Measurements from ENCODE around the gene ZDHHC19.
A peak's percentile ranks its signal among the peaks of the same experiment; 100 is the strongest.

Gene ZDHHC19

DNA sequence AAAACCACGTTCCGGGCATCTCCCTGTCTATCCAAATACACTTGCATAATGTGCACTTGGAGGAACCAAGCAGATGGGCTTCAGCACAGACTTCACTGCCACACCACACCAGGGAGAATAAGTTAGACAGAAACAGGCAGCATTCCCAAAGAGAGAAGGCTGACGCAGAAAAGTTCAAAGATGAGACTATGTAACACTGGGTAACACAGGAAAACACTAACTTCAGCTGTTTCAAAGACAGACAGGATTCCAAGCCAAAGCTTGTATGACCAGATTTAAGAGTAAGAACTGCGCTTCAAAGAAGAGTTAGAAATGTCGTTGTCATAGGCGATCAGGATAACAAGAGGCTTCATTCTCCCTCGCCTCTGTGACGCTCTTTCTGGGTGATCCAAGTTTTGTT is 25.0 kb upstream of the ZDHHC19 start:
- no peak overlapping the region for H2BK120ac ChIP-seq (ENCODE audit: low read depth, low read length)
- DNase-seq (ENCODE audit: low spot score), result no peak
- no peak overlapping the region for H3K9ac ChIP-seq (ENCODE audit: low read depth, low read length, poor library complexity)
- H3K79me1 ChIP-seq (ENCODE audit: low read depth, low read length), result no peaks in the 10 kb centered on the region
- no peak overlapping the region for H3K14ac ChIP-seq (ENCODE audit: low read length)
- no peak overlapping the region for H2BK12ac ChIP-seq (ENCODE audit: low read length)
- no peak overlapping the region for H4K91ac ChIP-seq (ENCODE audit: low read depth, low read length, poor library complexity)
- H3K4me1 ChIP-seq (ENCODE audit: control insufficient read depth in 2 of 2, insufficient read depth in 1 of 2, low read depth in 1 of 2, low read length in 2 of 2), result no peaks in the 10 kb centered on the region
- no peak overlapping the region for H3K4ac ChIP-seq (ENCODE audit: low read length)
- no peak overlapping the region for H3K27ac ChIP-seq (replicated peaks; ENCODE audit: low read length)
- WGBS, 2 donors (ENCODE audit: extremely low coverage in 2 of 2, insufficient read length in 2 of 2, insufficient replicate concordance in 1 of 2), result no CpG with 5 or more reads among the region's 8 CpGs
- H3K18ac ChIP-seq (ENCODE audit: low read length), result no peak overlapping the region
- no peak overlapping the region for H2BK15ac ChIP-seq (ENCODE audit: low read length)
- H3K4me3 ChIP-seq (ENCODE audit: low read length in 2 of 2), result no peak overlapping the region
- H2AFZ ChIP-seq (ENCODE audit: low read length), result no peak overlapping the region
- H4K8ac ChIP-seq (ENCODE audit: low read depth, low read length), result no peak overlapping the region
- no peaks in the 10 kb centered on the region for H3K27me3 ChIP-seq (ENCODE audit: control insufficient read depth in 3 of 3, insufficient read depth in 3 of 3, low read depth in 1 of 3, low read length in 3 of 3)
- H2AK5ac ChIP-seq (ENCODE audit: low read depth, low read length), result no peak overlapping the region
- no peak overlapping the region for H3K23ac ChIP-seq (ENCODE audit: low read depth, low read length, poor library complexity)
- peaks cover 7 to 33% of the 10 kb centered on the region in 2 donors for H3K36me3 ChIP-seq (replicated peaks in 1 of 2; ENCODE audit: control insufficient read depth in 2 of 2, insufficient read depth in 2 of 2, low read length in 2 of 2)
- no peak overlapping the region for H3K4me2 ChIP-seq (ENCODE audit: insufficient read depth, low read length, poor library complexity, severe bottlenecking)
- no peak overlapping the region for H2BK5ac ChIP-seq (ENCODE audit: low read length)
- no peaks in the 10 kb centered on the region for H3K9me3 ChIP-seq (replicated peaks in 1 of 2; ENCODE audit: control insufficient read depth in 2 of 2, insufficient read depth in 1 of 2, low read depth in 1 of 2, low read length in 2 of 2)

DNA sequence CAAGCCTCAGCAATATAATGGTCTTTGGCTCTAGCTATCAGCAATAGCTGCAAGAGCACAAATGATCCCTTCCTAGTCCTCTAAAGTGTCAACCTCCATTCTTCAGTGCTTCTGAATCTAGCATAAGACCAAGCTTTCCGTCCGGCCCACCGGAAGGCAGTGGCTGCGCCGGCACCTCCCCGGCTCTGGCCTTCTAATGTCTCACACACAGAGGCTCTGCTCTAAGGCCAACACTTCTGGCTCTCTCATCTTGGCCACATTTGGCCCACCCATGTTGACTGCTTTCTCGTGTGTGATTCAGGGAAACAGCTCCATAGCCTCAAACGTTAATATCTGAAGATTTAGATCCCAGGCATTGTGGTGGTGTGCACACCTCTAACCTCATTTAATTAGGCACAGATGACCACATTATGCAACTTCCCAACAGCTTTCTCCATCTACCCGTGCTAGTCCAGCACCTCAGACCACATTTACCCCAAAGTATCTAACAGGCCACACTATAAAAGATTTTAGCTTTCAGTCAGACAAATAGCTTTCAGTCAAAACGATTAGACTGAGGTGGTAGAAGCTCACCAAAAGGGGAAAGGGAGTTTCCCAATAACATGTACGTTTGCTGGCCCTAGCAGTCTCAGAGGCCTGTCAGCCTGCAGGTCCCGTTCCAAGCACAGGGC is 24.4 kb upstream of the ZDHHC19 start:
- no peak overlapping the region for H3K4me3 ChIP-seq (ENCODE audit: low read length in 2 of 2)
- WGBS, 2 donors (ENCODE audit: extremely low coverage in 2 of 2, insufficient read length in 2 of 2, insufficient replicate concordance in 1 of 2), result no CpG with 5 or more reads among the region's 12 CpGs
- no peak overlapping the region for H3K9ac ChIP-seq (ENCODE audit: low read depth, low read length, poor library complexity)

DNA sequence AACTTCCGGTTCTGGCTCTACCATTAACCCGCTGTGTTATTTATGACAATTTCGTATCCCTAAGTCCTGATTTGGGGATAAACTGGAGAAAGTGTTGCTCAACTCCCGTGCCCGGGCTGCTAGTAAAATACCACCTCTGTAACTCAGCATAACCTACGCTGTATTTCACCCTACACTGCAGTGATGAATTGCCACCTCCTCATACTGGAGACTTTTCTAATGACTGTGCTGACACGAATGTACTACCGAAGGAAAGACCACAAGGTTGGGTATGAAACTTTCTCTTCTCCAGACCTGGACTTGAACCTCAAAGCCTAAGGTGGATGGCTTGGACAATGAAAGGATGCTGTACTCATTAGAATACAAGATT is 21.7 kb upstream of the ZDHHC19 start:
- Histone ChIP-seq H2AFZ (ENCODE audit: low read length) (no peak overlapping the region), H3K14ac (ENCODE audit: low read length) (no peak overlapping the region), H2AK5ac (ENCODE audit: low read depth, low read length) (no peak overlapping the region), H2BK15ac (ENCODE audit: low read length) (no peak overlapping the region), H3K27me3 (ENCODE audit: control insufficient read depth in 3 of 3, insufficient read depth in 3 of 3, low read depth in 1 of 3, low read length in 3 of 3) (no peaks in the 10 kb centered on the region), H3K27ac (replicated peaks; ENCODE audit: low read length) (no peak overlapping the region), H3K9ac (ENCODE audit: low read depth, low read length, poor library complexity) (no peak overlapping the region), H3K4me2 (ENCODE audit: insufficient read depth, low read length, poor library complexity, severe bottlenecking) (no peak overlapping the region), H2BK5ac (ENCODE audit: low read length) (no peak overlapping the region), H3K4me1 (ENCODE audit: control insufficient read depth in 2 of 2, insufficient read depth in 1 of 2, low read depth in 1 of 2, low read length in 2 of 2) (no peaks in the 10 kb centered on the region), H4K91ac (ENCODE audit: low read depth, low read length, poor library complexity) (no peak overlapping the region), H3K9me3 (replicated peaks in 1 of 2; ENCODE audit: control insufficient read depth in 2 of 2, insufficient read depth in 1 of 2, low read depth in 1 of 2, low read length in 2 of 2) (no peaks in the 10 kb centered on the region), H3K79me1 (ENCODE audit: low read depth, low read length) (no peaks in the 10 kb centered on the region), H3K4me3 (ENCODE audit: low read length in 2 of 2) (no peak overlapping the region), H2BK12ac (ENCODE audit: low read length) (no peak overlapping the region), H2BK120ac (ENCODE audit: low read depth, low read length) (no peak overlapping the region), H3K36me3 (replicated peaks in 1 of 2; ENCODE audit: control insufficient read depth in 2 of 2, insufficient read depth in 2 of 2, low read length in 2 of 2) (peaks cover 4 to 12% of the 10 kb centered on the region in 2 donors), H3K18ac (ENCODE audit: low read length) (no peak overlapping the region), H4K8ac (ENCODE audit: low read depth, low read length) (no peak overlapping the region), H3K23ac (ENCODE audit: low read depth, low read length, poor library complexity) (no peak overlapping the region), H3K4ac (ENCODE audit: low read length) (no peak overlapping the region)
- no CpG with 5 or more reads among the region's 8 CpGs for WGBS, 2 donors (ENCODE audit: extremely low coverage in 2 of 2, insufficient read length in 2 of 2, insufficient replicate concordance in 1 of 2)
- no peak for DNase-seq (ENCODE audit: low spot score)

More for the DNA sequence above, 24.4 kb upstream of the ZDHHC19 start:
- Histone ChIP-seq H3K27me3 (ENCODE audit: control insufficient read depth in 3 of 3, insufficient read depth in 3 of 3, low read depth in 1 of 3, low read length in 3 of 3) (no peaks in the 10 kb centered on the region), H3K9me3 (replicated peaks in 1 of 2; ENCODE audit: control insufficient read depth in 2 of 2, insufficient read depth in 1 of 2, low read depth in 1 of 2, low read length in 2 of 2) (no peaks in the 10 kb centered on the region), H3K79me1 (ENCODE audit: low read depth, low read length) (no peaks in the 10 kb centered on the region), H3K36me3 (replicated peaks in 1 of 2; ENCODE audit: control insufficient read depth in 2 of 2, insufficient read depth in 2 of 2, low read length in 2 of 2) (peaks cover 7 to 28% of the 10 kb centered on the region in 2 donors), H2AFZ (ENCODE audit: low read length) (no peak overlapping the region), H3K4me2 (ENCODE audit: insufficient read depth, low read length, poor library complexity, severe bottlenecking) (no peak overlapping the region), H4K8ac (ENCODE audit: low read depth, low read length) (no peak overlapping the region), H3K23ac (ENCODE audit: low read depth, low read length, poor library complexity) (no peak overlapping the region), H2BK12ac (ENCODE audit: low read length) (no peak overlapping the region), H3K27ac (replicated peaks; ENCODE audit: low read length) (no peak overlapping the region), H3K14ac (ENCODE audit: low read length) (no peak overlapping the region), H2AK5ac (ENCODE audit: low read depth, low read length) (no peak overlapping the region), H4K91ac (ENCODE audit: low read depth, low read length, poor library complexity) (no peak overlapping the region), H2BK15ac (ENCODE audit: low read length) (no peak overlapping the region), H2BK120ac (ENCODE audit: low read depth, low read length) (no peak overlapping the region), H3K4me1 (ENCODE audit: control insufficient read depth in 2 of 2, insufficient read depth in 1 of 2, low read depth in 1 of 2, low read length in 2 of 2) (no peaks in the 10 kb centered on the region), H3K4ac (ENCODE audit: low read length) (no peak overlapping the region), H3K18ac (ENCODE audit: low read length) (no peak overlapping the region), H2BK5ac (ENCODE audit: low read length) (no peak overlapping the region)
- DNase-seq (ENCODE audit: low spot score), result no peak

DNA sequence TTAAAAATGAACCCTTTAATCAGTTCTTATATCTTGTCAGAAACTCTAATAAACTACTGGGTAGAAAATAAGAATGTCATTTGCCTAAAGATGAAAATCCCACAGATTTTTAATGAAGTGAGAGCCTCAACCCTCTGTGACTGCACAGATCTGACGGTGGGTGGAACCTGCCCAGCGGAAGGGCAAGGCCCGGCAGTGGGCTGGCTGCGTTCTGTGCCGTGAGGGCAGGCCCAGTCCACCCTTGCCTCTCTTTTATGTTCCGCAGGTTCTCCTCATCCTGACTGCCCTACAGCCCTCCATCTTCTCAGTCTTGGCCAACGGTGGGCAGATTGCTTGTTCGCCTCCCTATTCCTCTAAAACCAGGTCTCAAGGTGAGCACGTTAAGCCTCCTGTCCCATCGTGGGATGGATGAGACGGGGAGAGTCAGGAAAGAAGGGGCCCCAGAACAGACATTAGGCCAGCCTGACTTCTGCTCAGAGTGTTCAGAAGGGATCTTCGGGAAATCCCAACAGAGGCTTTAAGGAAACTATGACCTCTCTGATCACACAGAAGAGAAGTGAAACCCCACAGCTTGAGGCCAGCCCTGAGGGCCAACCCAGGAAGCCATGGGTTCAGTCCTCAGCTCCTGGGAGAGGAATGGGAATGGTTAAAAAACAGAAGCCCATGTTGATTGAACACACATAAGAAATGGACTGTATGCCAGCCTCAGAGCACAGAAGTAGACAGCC is 21.1 kb upstream of the ZDHHC19 start:
- Histone ChIP-seq H4K8ac (ENCODE audit: low read depth, low read length) (no peak overlapping the region), H2BK12ac (ENCODE audit: low read length) (no peak overlapping the region), H2AFZ (ENCODE audit: low read length) (no peak overlapping the region), H3K4me3 (ENCODE audit: low read length in 2 of 2) (no peak overlapping the region), H3K4me1 (ENCODE audit: control insufficient read depth in 2 of 2, insufficient read depth in 1 of 2, low read depth in 1 of 2, low read length in 2 of 2) (no peaks in the 10 kb centered on the region), H2BK120ac (ENCODE audit: low read depth, low read length) (no peak overlapping the region), H3K23ac (ENCODE audit: low read depth, low read length, poor library complexity) (peak overlapping the region; percentile 0), H3K14ac (ENCODE audit: low read length) (no peak overlapping the region), H3K79me1 (ENCODE audit: low read depth, low read length) (no peaks in the 10 kb centered on the region), H3K18ac (ENCODE audit: low read length) (no peak overlapping the region), H3K27me3 (ENCODE audit: control insufficient read depth in 3 of 3, insufficient read depth in 3 of 3, low read depth in 1 of 3, low read length in 3 of 3) (no peaks in the 10 kb centered on the region), H3K9me3 (replicated peaks in 1 of 2; ENCODE audit: control insufficient read depth in 2 of 2, insufficient read depth in 1 of 2, low read depth in 1 of 2, low read length in 2 of 2) (no peaks in the 10 kb centered on the region), H2BK15ac (ENCODE audit: low read length) (no peak overlapping the region), H3K4ac (ENCODE audit: low read length) (no peak overlapping the region), H3K27ac (replicated peaks; ENCODE audit: low read length) (no peak overlapping the region), H2BK5ac (ENCODE audit: low read length) (no peak overlapping the region), H3K9ac (ENCODE audit: low read depth, low read length, poor library complexity) (no peak overlapping the region), H3K36me3 (replicated peaks in 1 of 2; ENCODE audit: control insufficient read depth in 2 of 2, insufficient read depth in 2 of 2, low read length in 2 of 2) (peaks cover 4 to 6% of the 10 kb centered on the region in 2 donors), H4K91ac (ENCODE audit: low read depth, low read length, poor library complexity) (no peak overlapping the region), H2AK5ac (ENCODE audit: low read depth, low read length) (no peak overlapping the region), H3K4me2 (ENCODE audit: insufficient read depth, low read length, poor library complexity, severe bottlenecking) (no peak overlapping the region)
- WGBS, 2 donors (ENCODE audit: extremely low coverage in 2 of 2, insufficient read length in 2 of 2, insufficient replicate concordance in 1 of 2), result no CpG with 5 or more reads among the region's 12 CpGs
- DNase-seq (ENCODE audit: low spot score), result no peak

Measured in neuronal stem cell (in vitro differentiated cells).